ENCODE data around the gene SH2D3A.
"Not testable (repeated sequence)": the region's sequence is repeated elsewhere in the genome, so short reads cannot be mapped to it uniquely, and the experiment has no call there.

Gene SH2D3A

DNA sequence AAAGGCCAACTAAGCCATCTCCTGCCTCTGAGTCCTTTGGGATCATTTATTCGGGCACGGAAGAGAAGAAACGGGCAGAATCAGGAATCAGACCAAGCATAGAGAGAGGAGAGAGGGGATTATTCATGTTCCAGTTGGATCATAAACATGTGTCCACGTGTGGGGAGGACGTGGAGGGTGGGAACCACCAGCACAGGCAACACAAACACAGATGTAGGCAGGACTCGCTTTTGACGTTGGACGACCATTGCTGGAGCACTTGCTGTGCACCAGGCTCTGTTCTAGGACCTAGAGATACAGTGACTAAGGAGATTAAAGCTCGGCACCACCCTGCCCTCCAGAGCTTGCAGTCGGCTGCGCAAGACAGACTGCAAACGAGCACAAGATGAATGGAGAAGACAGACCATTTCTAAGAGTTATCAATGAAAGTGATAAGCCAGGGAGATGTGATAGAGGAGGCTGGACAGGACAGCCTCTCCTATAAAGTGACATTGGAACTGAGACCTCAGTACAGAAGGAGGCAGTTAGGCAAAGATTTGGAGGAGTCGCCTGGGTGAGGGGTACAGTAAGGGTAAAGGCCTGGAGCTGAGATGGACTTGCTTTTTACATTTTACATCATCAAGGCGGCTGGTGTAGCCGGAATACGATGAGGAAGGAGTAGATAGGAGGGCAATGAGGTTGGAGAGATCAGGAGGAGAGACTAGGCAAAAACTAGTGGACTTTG is 716 bp downstream of the SH2D3A start:
- H3K27ac ChIP-seq: peak overlapping the region; percentile 20

DNA sequence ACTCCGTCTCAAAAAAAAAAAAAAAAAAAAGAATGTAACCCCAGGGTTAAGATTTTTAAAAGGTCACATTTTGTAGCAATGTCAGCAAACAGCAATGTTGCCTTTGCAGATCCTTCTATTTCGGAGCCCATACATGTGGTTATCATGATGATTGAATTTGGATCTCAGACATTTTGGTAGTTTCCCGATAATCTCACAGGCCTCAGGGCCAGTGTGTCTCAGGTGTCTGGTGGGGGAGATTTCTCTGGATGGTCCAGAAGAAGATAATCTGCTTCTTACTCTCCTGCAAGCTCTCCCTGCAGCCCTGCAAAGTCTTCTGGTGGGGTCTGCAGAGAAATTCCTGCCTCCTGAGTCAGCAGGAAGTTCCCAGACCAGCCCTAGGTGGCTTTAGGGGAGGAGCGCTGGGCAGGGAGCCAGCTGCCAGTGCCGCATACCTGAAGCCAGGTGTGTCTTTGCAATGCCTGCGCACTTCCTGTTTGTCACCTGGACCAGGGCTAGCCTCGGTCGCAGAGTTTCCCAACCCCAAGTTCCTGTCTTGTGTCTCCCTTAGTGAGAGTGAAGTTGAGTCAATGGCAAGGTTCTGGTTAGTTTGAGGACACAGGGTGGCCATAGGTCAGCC is 1.4 kb downstream of the SH2D3A start:
- H3K27ac ChIP-seq: peak overlapping the region; percentile 20
- no peak for TF ChIP-seq ZFX (IDR thresholded peaks at IDR 0.05)
- TF ChIP-seq, protein P1, sequence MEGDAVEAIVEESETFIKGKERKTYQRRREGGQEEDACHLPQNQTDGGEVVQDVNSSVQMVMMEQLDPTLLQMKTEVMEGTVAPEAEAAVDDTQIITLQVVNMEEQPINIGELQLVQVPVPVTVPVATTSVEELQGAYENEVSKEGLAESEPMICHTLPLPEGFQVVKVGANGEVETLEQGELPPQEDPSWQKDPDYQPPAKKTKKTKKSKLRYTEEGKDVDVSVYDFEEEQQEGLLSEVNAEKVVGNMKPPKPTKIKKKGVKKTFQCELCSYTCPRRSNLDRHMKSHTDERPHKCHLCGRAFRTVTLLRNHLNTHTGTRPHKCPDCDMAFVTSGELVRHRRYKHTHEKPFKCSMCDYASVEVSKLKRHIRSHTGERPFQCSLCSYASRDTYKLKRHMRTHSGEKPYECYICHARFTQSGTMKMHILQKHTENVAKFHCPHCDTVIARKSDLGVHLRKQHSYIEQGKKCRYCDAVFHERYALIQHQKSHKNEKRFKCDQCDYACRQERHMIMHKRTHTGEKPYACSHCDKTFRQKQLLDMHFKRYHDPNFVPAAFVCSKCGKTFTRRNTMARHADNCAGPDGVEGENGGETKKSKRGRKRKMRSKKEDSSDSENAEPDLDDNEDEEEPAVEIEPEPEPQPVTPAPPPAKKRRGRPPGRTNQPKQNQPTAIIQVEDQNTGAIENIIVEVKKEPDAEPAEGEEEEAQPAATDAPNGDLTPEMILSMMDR (conservative IDR thresholded peaks at IDR 0.05): no peak

More for the DNA sequence above, 716 bp downstream of the SH2D3A start:
- TF ChIP-seq ZFX (IDR thresholded peaks at IDR 0.05): no peak
- TF ChIP-seq, protein P1 (conservative IDR thresholded peaks at IDR 0.05): no peak

DNA sequence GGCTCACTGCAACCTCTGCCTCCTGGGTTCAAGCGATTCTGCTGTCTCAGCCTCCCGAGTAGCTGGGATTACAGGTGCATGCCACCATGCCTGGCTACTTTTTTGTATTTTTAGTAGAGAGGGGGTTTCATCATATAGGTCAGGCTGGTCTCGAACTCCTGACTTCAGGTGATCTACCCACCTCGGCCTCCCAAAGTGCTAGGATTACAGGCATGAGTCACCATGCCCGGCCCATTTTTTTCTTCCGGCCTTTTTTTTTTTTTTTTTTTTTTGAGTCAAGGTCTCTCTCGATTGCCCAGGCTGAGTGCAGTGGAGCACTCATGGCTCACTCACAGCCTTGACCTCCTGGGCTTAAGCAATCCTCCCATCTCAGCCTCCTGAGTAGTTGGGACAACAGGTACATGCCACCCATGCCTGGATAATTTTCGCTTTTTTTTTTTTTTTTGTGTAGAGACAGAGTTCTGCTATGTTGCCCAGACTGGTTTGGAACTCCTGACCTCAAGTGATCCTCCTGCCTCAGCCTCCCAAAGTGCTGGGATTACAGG is 4.9 kb downstream of the SH2D3A start:
- not testable (repeated sequence) for H3K27ac ChIP-seq

DNA sequence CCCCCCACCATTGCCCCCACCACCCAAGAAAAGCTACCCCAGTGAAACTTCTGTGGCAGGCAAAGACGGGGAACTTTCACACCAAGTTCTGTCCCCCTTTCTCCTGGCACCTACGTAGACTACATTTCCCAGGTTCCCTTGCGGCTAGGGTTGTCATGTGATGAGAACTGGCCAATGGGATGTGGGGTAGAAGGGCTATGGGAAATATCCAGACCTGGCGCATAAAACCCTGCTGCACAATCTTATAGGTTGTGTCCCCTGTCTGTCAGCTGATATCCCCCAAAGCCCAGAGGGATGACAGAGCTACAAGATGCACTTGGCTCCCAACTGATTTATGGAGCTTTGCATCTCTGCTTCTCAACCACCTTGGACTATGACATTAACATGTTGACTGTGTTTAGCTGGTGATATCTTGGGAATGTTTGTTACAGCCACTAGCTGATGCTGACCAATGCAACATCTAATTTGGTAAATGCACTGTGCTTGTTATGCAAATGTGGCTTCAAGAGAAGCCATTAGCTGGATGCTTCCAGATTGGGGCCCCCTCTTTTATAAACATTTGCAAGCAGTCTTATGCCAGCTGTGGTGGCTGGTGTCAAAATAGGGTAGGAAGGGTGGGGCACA is 6.1 kb downstream of the SH2D3A start:
- H3K27ac ChIP-seq: no peak overlapping the region
- TF ChIP-seq, protein P1 (conservative IDR thresholded peaks at IDR 0.05): no peak
- TF ChIP-seq ZFX (IDR thresholded peaks at IDR 0.05): no peak

DNA sequence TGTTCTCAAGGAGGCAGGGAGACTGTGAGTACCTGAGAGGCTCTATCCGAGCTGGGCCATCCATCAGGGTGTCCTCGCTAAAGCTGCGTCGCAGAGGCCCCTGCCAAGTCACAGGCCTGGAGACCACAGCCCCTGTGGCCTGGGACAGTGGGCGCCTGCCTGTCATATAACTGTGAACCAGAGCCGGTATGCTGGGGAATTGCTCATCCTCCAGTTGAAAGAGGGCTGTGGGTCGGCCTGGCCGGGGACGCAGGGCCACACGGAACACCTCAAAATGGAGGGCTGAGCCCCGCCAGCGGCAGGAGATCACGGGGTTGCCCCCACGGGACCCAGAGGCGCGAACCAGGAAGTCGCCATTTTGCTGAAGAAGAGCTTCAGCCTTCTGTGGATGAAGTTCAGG is 6.6 kb downstream of the SH2D3A start:
- TF ChIP-seq ZFX (IDR thresholded peaks at IDR 0.05): no peak
- TF ChIP-seq, protein P1 (conservative IDR thresholded peaks at IDR 0.05): no peak
- H3K27ac ChIP-seq: no peak overlapping the region

DNA sequence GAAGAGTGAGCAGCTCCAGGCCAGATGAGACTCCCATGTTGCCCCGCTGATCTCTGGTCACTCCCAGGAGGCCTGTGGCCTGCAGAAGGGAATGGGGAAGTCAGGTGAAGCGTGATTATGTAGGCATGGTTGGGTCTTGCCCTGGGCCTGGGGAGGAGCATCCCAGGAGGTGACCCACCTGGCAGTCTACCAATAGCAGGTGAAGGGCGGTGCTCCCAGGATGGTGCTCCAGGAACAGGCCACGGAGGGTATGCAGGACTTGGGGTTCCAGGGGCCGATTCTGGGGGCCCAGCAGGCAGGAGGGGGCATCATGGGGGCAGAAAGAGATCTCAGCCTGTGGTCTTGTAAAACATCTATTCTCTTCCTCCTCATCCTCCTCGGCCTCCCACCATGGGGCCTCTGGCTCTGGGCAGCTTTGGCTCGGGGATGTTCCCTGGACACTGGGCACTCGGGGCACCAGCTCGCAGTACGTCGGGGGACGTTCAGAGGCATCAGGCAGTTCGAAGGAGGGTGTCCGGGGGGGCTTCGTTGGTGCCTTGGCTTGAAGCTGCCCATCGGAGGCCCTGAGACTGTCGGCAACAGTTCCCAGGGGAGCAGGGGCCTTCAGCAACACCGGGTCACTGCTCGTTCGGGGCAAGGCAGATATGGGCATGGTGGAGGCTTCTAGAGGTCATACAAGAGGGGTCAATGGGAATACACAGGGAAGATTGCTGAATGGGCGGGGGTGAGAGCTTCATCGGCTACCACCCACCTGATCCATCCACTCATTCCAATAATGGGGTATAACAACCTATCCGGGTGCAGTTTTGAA is 12.4 kb downstream of the SH2D3A start:
- no peak for TF ChIP-seq ZFX (IDR thresholded peaks at IDR 0.05)
- TF ChIP-seq, protein P1 (conservative IDR thresholded peaks at IDR 0.05): no peak
- H3K27ac ChIP-seq: no peak overlapping the region

DNA sequence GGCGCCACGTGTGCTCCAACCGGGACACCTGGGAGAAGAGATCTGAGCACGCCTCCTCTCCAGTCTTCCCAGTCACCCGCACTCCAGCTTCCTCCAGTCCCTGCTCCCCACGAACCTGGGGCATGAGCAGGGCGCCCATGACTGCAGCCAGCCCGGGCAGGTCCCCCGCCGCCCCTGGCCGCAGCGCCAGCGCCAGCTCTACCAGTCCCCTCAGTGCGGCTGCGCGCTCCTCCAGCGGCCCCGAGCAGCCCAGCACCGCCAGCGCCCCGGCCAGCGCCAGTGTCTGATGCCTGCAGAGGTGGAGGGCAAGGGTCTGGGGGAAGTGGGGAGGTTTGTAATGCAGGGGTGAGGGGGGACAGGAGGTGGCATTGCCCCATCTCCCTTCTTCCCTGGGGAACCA is 13.1 kb downstream of the SH2D3A start:
- TF ChIP-seq, protein P1 (conservative IDR thresholded peaks at IDR 0.05): no peak
- no peak for TF ChIP-seq ZFX (IDR thresholded peaks at IDR 0.05)
- H3K27ac ChIP-seq: no peak overlapping the region
